Keratinocyte (primary cell): ENCODE data around the gene PHOSPHO1. TPM values are rescaled to one million over a fixed set of nuclear protein-coding genes. Genes with fewer than 3 reads are reported as not detected.

ENCODE experiments used
- DNase-seq: peaks from one replicate; pipeline ENCODE4 v3.0.0-alpha.2; 2011; ENCODE audit warnings: low read depth, missing footprints, low spot score
- FAIRE-seq: peaks from 2 replicates; lab custom pipeline; 2011; peaks lifted over from hg19 to GRCh38; lab: Jason Lieb, UNC
- H2AFZ ChIP-seq: 2 replicates; pipeline ENCODE4 v1.6.0; 2012; ENCODE audit warnings: low read length, control low read depth, inconsistent platforms; ENCODE audit not compliant: control insufficient read depth
- H3K27ac ChIP-seq: 2 replicates; pipeline ENCODE4 v1.5.1; 2011; ENCODE audit warnings: low read length; ENCODE audit not compliant: control insufficient read depth, insufficient read depth
- H3K27me3 ChIP-seq: 3 replicates; pipeline ENCODE4 v1.6.0; 2011; ENCODE audit warnings: low read length; ENCODE audit not compliant: control insufficient read depth, insufficient read depth; ENCODE audit errors: extremely low read depth
- H3K36me3 ChIP-seq, 2 experiments: 2 replicates in 1 of 2; 3 replicates in 1 of 2; pipeline ENCODE4 v1.5.1; 2011; ENCODE audit warnings: low read length in 2 of 2, mild to moderate bottlenecking in 1 of 2; ENCODE audit not compliant: control insufficient read depth in 2 of 2, insufficient read depth in 2 of 2; ENCODE audit errors: extremely low read depth in 1 of 2
- H3K4me1 ChIP-seq: 3 replicates; pipeline ENCODE4 v1.5.1; 2011; ENCODE audit warnings: low read length; ENCODE audit not compliant: control insufficient read depth, insufficient read depth; ENCODE audit errors: extremely low read depth
- H3K4me2 ChIP-seq: 3 replicates; pipeline ENCODE4 v1.6.0; 2011; ENCODE audit warnings: low read depth, low read length; ENCODE audit not compliant: control insufficient read depth, insufficient read depth; ENCODE audit errors: extremely low read depth
- H3K4me3 ChIP-seq, 3 experiments: fragments of 200-600 bp in 1 of 3; sonication (generic) in 1 of 3; 2 replicates in 2 of 3; 3 replicates in 1 of 3; pipeline ENCODE4 v1.5.1; 2011 to 2016; ENCODE audit warnings: low read length in 3 of 3, mild to moderate bottlenecking in 3 of 3, control low read depth in 2 of 3, inconsistent platforms in 1 of 3, low read depth in 1 of 3, mixed read lengths in 1 of 3, mixed run types in 1 of 3, moderate library complexity in 1 of 3; ENCODE audit not compliant: control insufficient read depth in 2 of 3, insufficient read depth in 2 of 3; ENCODE audit errors: extremely low read depth in 1 of 3
- H3K79me2 ChIP-seq: 2 replicates; pipeline ENCODE4 v1.6.0; 2012; ENCODE audit warnings: low read length; ENCODE audit not compliant: control insufficient read depth, insufficient read depth
- H3K9ac ChIP-seq: 3 replicates; pipeline ENCODE4 v1.6.0; 2011; ENCODE audit warnings: low read length; ENCODE audit not compliant: control insufficient read depth, insufficient read depth; ENCODE audit errors: extremely low read depth
- H3K9me1 ChIP-seq: 3 replicates; pipeline ENCODE4 v1.6.0; 2011; ENCODE audit warnings: low read length; ENCODE audit not compliant: control insufficient read depth, insufficient read depth; ENCODE audit errors: extremely low read depth
- H3K9me3 ChIP-seq: 2 replicates; pipeline ENCODE4 v1.5.1; 2012; ENCODE audit warnings: low read depth, low read length; ENCODE audit not compliant: control insufficient read depth
- H4K20me1 ChIP-seq: 3 replicates; pipeline ENCODE4 v1.6.0; 2011; ENCODE audit warnings: low read length; ENCODE audit not compliant: control insufficient read depth, insufficient read depth; ENCODE audit errors: extremely low read depth
- EZH2 ChIP-seq: IDR thresholded peaks from one replicate; pipeline ENCODE4 v1.6.1; 2012; ENCODE audit warnings: inconsistent platforms, mild to moderate bottlenecking, low read length, moderate library complexity
- dilution Hi-C: fragments of 300-500 bp; cut with MboI; formaldehyde crosslinking; loops from one replicate; pipeline ENCODE4 v1.7.0; 2020; ENCODE audit warnings: low sequenced_read_pairs; ENCODE audit not compliant: extremely low pct_ligation_motif_present
- polyA plus RNA-seq, 5 experiments: library from polyadenylated mRNA; depleted of rRNA in 3 of 5; stranded (reverse) in 3 of 5; stranded (forward) in 1 of 5; unstranded in 1 of 5; fragments of >200 nt; gene quantifications; 1 replicate in 1 of 5; 2 replicates in 3 of 5; 3 replicates in 1 of 5; pipeline versions ENCODE4 v1.2.1 to v1.2.3, GENCODE V29; 2011 to 2012; ENCODE audit warnings: missing spikeins in 2 of 5, low read depth in 1 of 5, low replicate concordance in 1 of 5
- TF ChIP-seq, protein P1 (sequence below), 3 experiments: IDR thresholded peaks in 1 of 3; conservative IDR thresholded peaks in 1 of 3; optimal IDR thresholded peaks in 1 of 3; 2 replicates in 2 of 3; 3 replicates in 1 of 3; pipeline versions ENCODE3 to v1.5.1; 2011; ENCODE audit warnings: low read length in 3 of 3, mild to moderate bottlenecking in 3 of 3, moderate library complexity in 2 of 3, control low read depth in 1 of 3, inconsistent platforms in 1 of 3; ENCODE audit not compliant: insufficient read depth in 2 of 3; ENCODE audit errors: extremely low read depth in 1 of 3

The PHOSPHO1 gene
- polyA plus RNA-seq, 1 donor (not counting 4 experiments of a cell fraction or from before 2014, with no cell fraction given), result 0.04 TPM

DNA sequence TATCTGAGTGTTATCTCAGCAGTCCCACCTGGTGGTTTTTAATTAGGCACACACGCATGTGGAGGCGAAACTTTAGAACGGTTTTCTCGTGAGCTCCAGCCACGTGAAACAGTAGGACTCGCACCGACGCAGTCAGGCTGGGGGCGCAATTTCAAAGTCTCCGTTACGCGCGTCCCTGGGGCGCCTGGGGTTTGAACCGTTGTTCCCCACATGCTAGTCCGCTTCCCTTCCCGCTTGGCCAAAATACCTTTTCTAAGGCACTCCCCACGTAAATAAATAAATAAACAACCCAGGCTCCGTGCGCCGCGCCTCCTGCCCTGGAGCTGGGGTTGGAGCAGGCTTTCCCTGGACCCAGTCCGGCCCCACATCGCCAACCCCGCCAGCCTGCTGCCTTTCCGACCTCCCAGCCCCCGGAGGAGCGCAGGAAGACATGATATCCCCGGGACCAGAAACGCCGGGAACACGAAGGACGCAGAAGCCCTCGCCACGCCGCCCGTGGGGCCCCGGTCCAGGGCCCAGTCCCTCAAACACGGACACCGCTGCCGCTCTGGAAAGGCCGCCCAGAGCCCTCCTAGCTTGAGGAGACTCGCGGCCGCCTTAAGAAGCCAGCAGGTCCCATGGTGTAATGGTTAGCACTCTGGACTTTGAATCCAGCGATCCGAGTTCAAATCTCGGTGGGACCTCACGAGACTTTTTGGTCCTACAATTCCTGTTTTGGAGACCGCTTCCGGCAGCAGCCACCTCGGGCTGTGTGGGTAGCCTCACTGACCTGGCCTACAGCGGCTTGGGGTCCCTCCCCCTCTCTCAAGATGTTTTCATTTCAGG lies 38.5 kb downstream of the PHOSPHO1 start:
- Histone ChIP-seq H3K4me2 (peak overlapping the region; percentile 74), H3K4me3 (peak overlapping the region; percentile 47 to 91 (median 76)), H3K9me1 (no peaks in the 10 kb centered on the region), H3K9me3 (no peaks in the 10 kb centered on the region), H4K20me1 (no peaks in the 10 kb centered on the region), H3K9ac (peak overlapping the region; percentile 90), H3K36me3 (no peaks in the 10 kb centered on the region), H3K27ac (peak overlapping the region; percentile 89), H2AFZ (peak overlapping the region; percentile 96), H3K27me3 (no peaks in the 10 kb centered on the region), H3K4me1 (peaks cover 13% of the 10 kb centered on the region), H3K79me2 (no peaks in the 10 kb centered on the region)
- DNase-seq (peak; percentile 70), FAIRE-seq (no peak)
- dilution Hi-C loops, result no loop called here
- TF ChIP-seq, protein P1, sequence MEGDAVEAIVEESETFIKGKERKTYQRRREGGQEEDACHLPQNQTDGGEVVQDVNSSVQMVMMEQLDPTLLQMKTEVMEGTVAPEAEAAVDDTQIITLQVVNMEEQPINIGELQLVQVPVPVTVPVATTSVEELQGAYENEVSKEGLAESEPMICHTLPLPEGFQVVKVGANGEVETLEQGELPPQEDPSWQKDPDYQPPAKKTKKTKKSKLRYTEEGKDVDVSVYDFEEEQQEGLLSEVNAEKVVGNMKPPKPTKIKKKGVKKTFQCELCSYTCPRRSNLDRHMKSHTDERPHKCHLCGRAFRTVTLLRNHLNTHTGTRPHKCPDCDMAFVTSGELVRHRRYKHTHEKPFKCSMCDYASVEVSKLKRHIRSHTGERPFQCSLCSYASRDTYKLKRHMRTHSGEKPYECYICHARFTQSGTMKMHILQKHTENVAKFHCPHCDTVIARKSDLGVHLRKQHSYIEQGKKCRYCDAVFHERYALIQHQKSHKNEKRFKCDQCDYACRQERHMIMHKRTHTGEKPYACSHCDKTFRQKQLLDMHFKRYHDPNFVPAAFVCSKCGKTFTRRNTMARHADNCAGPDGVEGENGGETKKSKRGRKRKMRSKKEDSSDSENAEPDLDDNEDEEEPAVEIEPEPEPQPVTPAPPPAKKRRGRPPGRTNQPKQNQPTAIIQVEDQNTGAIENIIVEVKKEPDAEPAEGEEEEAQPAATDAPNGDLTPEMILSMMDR (optimal IDR thresholded peaks at IDR 0.05 in 1 of 3, IDR thresholded peaks at IDR 0.05 in 1 of 3, conservative IDR thresholded peaks at IDR 0.05 in 1 of 3; ENCODE audit: extremely low read depth in 1 of 3, insufficient read depth in 2 of 3, low read length in 3 of 3), result peak in 2 of 3 experiments; percentile 62 to 64
- no peak for TF ChIP-seq EZH2

DNA sequence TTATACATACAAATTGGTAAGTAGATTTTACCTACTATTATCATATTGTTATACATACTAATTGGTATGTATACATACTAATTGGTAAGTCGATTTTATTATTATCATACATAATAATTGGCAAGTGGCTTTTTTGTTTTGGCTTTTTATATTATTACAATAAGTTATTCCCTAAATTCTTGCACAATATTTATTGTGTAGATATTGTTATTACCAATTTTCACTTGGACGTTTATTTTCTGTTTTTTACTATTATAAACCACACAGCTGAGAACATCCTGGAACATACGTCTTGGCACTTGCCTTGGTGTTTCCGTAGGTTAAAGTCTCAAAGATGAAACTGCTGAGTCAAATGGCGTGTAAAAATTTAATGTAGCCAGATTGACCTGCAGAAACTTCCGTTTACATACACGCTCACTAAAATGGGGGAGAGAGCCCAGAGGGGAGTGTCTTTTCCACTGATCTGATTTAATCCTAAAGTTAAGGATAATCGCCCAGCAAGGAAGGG lies 39.1 kb downstream of the PHOSPHO1 start:
- no peak for TF ChIP-seq EZH2
- TF ChIP-seq, protein P1 (optimal IDR thresholded peaks at IDR 0.05 in 1 of 3, IDR thresholded peaks at IDR 0.05 in 1 of 3, conservative IDR thresholded peaks at IDR 0.05 in 1 of 3; ENCODE audit: extremely low read depth in 1 of 3, insufficient read depth in 2 of 3, low read length in 3 of 3), result no peak
- no peak for DNase-seq
- Histone ChIP-seq H3K9ac (peak overlapping the region; percentile 90), H3K4me3 (peak overlapping the region; percentile 47 to 91 (median 76)), H3K79me2 (no peaks in the 10 kb centered on the region), H3K4me2 (peak overlapping the region; percentile 74), H2AFZ (peak overlapping the region; percentile 96), H3K27me3 (no peaks in the 10 kb centered on the region), H3K36me3 (no peaks in the 10 kb centered on the region), H4K20me1 (no peaks in the 10 kb centered on the region), H3K27ac (peak overlapping the region; percentile 89), H3K9me1 (no peaks in the 10 kb centered on the region), H3K4me1 (peaks cover 13% of the 10 kb centered on the region), H3K9me3 (no peaks in the 10 kb centered on the region)
- FAIRE-seq, result no peak
- dilution Hi-C loops, result no loop called here
